ENCODE measurements around the gene RASAL2.
"Not testable (repeated sequence)": the region's sequence is repeated elsewhere in the genome, so short reads cannot be mapped to it uniquely, and the experiment has no call there.

RASAL2 gene

DNA sequence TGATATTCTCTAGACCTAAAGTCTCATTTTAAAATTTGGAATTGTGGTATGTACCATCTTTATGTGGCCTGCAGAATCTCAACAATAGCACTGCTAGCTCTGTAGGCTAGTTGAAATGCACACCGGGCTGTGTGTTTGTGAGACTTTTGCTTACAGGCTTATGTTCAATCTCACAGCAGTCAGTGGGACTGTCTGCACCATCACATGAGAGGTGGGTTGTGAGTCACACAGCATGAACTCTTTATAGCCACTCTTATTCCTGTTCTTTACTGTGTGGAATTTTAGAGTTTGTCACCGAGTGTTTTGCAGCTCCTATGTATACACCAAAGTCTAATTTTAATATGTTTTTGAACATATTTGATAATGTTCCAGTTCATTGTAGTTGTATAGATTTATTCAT, 74.6 kb downstream of the RASAL2 start:
- no peak for DNase-seq

DNA sequence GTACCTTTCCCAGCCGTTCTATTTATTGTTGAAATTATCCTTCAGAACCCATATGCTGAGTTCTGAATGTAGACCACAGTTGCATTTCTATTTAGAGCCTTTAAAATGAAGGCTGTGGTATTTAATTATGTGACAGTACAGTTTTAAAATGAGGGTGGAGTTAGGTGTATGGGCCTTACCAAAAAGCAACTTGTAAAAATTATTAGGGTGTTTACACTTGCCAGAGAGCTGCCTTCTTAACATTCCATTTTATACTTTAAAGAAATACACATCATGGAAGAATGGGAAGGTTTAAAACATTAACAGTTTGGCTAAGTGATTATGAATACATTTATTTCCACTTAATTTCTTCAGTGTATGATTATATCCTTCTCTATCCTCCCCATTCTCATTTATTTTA, 75.7 kb downstream of the RASAL2 start:
- DNase-seq = no peak

DNA sequence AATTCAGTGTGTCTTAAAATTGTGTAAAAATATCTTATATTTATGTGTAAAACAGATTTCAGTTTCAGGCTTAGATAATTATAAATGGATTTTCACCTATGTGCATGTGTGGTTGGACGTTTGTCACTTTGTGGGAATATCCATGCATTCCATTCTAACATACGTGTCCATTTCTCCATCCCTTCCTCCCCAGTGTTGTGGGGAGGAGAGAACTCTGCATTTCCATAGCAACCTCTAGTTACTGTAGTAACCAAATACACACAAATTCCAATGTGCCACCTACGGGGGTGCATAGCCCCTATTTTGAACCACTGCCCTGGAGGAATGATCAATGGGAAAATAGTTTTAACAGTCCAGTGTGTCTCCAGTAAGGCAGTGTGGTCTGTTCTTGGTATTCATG, 79.0 kb downstream of the RASAL2 start:
- no peak for DNase-seq

DNA sequence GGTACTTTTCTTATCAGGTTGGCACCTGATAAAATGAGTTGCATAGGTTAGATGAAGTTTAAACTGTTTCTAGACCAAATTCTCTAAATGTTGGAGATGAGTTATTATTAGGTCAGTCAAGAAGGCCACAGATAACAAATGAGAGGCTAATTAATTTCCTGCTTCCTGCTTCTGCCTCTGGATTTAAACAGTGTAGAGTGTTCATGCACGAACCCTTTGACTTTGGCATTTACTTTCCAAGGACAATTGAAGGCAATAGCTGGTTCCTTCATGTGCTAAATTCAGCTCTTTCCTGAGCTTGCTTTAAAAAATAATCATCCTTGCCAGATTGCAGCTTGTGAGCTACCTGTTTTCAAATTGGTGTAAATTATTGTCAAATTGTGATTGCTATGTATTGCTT, 80.6 kb downstream of the RASAL2 start:
- no peak for DNase-seq

DNA sequence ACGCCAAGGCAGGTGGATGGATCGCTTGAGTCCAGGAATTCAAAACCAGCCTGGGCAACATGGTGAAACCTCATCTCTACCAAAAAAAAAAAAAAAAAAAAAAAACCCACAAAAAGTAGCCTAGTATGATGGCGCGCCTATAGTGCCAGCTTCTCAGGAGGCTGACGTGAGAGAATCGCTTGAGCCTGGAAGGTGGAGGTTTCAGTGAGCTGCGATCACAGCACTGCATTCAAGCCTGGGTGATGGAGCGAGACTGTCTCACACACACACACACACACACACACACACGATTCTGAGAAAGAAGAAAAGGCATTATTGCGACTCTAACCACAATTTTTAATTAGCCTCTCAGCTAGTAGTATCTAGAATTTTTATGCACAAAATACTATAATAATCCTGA, 86.5 kb downstream of the RASAL2 start:
- DNase-seq = no peak

DNA sequence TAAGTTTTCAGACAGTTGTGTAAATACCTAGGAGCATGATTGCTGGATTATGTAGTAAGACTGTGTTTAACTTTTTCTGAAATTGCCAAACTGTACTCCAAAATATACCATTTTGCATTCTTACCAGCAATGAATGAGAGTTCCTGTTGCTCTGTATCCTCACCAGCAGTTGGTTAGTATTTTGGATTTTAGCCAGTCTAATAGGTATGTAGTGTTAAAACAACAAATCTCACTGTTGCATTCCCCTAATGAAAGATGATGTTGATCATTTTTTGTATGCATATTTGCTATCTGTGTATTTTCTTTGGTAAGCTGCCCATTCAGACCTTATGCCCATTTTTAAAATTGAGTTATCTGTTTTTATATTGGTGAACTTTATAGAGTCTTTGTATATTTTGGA, 89.9 kb downstream of the RASAL2 start:
- no peak for DNase-seq

DNA sequence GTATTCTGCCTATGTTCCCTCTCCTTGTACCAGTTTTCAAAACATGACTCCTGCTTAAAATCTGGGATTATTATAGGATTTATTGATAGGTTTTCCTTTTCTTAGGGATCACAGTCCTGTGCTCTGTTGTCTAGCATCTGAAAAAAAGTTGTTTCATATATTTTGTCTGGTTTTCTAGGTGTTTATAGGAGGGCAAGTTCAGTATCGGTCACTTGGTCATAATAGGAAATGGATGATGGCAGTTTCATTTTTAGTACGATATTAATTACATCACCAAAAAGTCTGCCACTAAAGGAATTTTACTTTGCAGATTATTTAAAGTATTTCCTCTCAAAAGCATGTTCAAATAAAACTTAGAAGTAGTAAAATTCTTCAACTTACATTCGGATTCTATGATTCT, 94.4 kb downstream of the RASAL2 start:
- DNase-seq = no peak

DNA sequence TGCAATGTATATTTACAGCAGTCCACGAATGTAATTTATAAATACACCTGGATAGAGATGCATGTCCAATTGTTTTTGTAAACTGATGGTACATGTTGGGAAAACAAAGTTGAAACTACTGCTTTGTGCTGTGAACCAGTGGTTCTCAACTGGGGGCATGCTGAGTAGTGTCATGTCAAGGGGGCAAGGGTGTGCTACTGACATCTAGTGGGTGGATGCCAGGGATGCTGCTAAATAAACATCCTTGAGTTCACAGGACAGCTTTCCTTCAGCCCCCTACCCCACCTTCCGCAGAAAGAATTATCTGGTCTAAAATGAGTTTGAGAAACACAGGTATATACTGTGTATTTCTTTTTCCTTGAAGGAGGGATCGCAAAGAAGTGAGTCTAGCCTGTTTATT, 95.9 kb downstream of the RASAL2 start:
- peak; percentile 4 for DNase-seq

DNA sequence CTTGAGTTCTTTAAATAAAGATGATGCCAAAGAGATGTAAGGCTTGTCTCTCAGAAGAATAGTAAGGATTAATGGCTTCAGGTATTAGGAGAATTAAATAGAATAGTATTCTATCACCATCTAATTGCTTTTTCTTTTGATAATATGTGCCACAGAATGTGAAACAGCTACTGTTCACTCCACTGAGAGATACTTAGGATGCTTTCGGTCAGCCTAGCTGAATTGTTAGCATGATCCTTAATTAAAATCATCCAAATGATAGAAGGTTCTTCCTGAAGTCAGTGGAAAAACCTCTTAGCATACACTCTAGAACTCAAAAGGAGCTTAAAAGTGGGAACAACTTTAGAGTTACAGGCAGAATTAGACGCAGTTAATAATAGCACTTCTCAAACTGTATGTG, 97.0 kb downstream of the RASAL2 start:
- no peak for DNase-seq

DNA sequence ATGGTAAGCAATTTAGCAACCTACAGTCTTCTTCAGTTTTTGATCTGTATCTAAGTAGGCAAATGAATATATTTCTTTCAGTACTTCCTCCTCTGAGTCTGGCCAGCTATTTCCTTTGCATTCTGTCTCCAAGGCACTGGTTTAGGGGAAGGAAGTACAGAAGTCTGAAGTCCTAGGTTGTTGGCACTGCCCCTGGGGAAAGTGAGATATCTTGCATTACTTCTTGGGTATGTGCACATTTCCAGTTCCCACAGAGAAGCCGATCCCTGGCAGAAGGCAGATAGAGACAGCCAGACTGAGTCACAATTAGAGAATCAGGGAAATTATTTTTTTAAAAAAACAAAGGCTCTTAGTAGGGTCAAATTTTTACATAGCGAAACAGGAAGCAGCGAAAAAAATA, 98.8 kb downstream of the RASAL2 start:
- no peak for DNase-seq

DNA sequence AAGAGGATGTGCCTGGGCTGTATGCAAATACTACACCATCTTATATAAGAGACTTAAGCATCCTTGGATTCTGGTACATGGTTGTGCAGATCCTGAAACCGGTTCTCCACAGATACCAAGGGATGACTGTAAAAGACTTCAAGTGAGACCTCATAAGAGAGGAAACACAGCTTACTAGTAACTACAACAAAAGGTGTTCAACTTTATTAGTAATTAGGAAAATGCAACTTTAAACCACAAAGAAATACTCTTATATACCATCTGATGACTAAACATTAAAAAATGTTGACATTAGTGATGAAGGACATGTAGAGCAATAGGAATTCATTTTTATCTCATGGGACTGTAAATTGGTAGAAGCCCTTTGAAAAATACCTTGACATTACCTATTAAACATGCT, 102.7 kb downstream of the RASAL2 start:
- DNase-seq = no peak

DNA sequence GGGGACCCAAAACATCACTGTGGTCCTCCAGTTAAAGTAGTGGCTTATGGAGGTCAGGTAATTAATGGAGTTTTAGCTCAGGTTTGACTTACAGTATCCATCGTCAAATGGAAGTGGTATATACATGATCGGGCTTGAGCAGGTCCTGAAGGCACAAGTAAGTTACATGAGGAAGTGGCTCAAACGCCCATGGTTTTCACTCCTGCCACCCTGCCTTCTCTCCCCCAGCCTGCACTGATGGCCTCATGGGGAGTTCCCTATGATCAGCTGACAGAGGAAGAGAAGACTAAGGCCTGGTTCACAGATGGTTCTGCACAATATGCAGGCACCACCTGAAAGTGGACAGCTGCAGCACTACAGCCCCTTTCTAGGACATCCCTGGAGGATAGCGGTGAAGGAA, 108.2 kb downstream of the RASAL2 start:
- DNase-seq = not testable (repeated sequence)

DNA sequence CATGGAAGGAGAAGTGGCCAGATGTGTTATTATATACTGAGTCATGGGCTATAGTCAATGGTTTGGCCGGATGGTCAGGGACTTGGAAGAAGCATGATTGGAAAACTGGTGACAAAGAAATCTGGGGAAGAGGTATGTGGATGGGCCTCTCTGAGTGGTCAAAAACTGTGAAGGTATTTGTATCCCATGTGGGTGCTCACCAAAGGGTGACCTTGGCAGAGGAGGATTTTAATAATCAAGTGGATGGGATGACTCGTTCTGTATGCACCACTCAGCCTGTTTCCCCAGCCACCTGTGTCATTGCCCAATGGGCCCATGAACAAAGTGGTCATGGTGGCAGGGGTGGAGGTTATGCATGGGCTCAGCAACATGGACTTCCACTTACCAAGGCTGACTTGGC, 108.6 kb downstream of the RASAL2 start:
- DNase-seq = not testable (repeated sequence)

DNA sequence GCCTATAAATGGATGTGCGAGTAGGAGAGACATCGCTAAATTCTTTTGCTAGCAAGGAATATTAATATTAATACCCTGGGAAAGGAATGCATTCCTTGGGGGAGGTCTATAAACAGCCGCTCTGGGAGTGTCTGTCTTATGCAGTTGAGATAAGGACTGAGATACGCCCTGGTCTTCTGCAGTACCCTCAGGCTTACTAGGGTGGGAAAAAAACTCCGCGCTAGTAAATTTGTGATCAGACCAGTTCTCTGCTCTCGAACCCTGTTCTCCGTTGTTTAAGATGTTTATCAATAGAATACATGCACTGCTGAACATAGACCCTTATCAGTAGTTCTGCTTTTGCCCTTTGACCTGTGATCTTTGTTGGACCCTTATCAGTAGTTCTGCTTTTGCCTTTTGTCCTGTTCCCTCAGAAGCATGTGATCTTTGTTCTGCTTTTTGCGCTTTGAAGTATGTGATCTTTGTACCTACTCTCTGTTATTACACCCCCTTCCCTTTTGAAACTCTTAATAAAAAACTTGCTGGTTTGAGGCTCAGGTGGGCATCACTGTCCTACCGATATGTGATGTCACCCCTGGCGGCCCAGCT, 114.5 kb downstream of the RASAL2 start:
- DNase-seq = not testable (repeated sequence)

DNA sequence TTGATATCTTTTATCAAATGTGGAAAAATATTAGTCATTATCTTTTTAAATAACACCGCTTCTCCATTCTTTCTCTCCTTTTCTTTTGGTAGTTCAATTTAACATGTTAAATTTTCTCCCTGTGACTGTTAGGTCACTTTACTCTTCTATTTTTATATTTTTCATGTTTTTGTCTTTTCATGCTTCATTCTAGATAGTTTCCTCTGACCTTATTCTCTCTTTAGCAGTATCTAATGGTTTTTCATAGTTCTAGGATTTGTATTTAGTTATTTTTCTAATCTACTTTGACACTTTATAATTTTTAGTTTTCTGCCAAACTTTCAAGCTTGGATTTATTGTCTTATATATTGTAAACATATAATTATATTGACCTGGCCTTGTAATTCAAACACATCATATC, 116.0 kb downstream of the RASAL2 start:
- no peak for DNase-seq

DNA sequence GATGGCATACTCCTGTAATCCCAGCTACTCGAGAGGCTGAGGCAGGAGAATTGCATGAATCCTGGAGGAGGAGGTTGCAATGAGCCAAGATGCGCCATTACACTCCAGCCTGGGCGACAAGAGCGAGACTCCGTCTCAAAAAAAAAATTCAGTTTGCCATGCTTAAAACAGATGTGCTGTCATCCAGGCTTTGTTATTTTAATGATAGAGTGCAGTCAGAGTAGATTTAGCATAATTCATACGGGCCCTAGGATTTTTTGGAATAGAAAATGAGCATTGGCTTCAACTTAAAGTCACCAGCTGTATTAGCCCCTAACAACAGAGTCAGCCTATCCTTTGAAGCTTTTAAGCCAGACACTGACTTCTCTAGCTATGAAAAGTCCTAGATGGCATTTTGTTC, 124.6 kb downstream of the RASAL2 start:
- DNase-seq = no peak

DNA sequence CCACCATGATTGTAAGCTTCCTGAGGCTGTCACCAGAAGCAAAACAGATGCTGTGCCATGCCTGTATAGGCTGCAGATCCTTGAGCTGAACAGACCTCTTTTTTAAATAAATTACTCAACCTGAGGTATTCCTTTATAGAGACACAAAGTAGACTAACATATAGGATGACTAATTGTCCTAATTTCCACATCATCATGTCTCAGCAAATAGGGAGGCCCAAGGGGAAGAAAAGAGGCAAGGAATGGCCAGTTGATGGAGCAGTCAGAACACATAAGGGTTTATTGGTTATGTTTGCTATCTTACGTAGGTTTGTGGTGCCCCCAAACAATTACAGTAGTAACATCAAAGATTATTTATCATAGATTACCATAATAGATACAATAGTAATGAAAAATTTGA, 126.2 kb downstream of the RASAL2 start:
- DNase-seq = no peak

DNA sequence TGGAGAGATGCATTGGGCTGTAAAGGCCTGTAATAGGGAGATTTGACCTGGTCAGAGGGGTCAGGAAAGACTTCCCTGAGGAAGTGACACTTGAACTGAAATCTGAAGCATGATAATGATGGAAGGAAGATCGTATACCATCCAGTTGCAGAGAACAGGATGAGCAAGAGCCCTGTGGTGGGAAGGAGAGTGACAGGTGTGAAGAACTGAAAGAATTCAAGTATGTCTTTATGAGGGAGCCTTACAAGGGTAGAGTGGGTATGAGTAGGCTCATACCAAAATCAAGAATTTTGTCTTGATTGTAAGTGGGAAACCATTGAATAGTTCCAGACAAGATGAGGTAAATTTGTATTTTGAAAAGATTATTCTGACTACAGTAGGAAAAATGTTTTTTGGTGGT, 129.4 kb downstream of the RASAL2 start:
- no peak for DNase-seq

DNA sequence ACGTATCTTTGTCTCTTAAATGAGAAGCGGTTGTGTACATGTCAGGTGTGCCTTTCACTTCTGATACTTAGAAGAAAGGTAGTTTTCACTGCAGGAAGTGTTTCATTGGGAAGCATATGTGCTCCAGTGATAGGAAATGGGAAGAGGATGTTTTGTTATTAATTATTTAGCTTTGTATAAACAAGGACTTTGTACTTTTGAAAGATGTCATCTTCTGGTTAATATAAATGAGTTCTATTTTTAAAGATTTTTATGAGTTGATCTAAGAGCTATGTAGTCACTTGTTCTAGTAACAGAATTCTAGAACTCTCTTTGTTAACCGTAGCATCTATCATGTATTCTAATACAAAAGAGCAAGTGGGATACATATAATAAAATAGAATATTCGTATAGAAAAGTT, 130.5 kb downstream of the RASAL2 start:
- no peak for DNase-seq

DNA sequence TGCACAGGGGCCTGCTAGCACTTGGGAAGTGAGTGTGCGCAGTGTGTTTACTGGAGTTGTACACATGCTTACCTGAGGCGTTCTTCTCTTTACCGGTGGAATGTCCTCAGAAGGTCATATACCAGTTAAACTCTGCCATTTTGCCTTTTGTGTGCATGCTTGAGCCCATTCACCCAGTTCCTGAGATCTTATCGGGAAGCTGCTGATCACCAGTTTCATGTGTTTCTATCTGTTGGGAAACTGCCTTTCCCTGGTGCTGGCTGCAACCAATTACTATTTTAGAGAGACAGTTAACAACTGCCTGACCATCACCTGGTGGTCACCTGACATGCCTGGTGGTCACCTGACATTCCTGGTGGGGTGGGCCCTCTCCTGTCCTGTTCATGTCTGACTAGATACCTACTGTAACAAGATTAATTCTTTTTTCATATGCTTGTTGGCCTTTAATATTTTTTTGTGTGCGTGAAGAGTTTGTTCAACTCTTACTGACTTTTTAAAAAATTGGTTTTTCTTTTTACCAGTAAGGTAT, 137.0 kb downstream of the RASAL2 start:
- no peak for DNase-seq

DNA sequence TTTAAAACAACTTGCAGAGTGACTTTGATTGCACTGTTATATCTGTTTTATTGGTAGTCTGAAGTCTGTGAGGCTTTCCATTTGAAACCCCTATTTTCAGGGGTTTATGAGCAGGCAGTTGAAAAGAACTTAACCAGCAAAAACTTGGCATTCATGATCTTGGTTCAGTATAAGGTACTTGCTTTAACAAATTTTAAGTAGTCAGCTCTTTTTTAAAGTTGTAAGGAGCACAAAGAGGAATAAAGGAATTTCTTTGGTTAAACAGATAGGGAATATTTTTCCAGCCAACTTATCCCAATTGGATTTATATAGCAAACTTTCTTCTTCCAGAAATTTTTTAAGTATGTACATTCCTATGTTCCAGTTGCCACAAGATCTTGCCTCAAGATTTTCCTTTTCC, 138.2 kb downstream of the RASAL2 start:
- no peak for DNase-seq

DNA sequence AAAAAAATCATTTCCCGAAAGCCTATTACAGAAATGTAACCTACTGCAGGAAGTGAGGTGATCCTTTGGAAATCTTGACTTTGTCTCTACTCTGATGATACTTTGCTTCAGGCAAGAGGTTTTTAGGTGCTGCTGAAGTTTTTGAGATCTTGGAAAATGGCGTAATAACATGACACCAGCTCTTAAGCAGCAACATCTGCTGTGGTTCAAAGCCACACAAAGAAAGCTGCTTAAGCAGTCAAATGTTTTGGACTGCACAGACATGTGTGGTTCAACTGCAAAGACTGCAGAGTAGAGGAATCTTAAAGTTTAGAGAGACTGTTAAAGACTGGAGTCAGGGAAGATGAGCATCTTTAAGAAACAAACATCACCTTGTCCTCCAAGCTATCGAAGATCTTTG, 139.0 kb downstream of the RASAL2 start:
- no peak for DNase-seq

DNA sequence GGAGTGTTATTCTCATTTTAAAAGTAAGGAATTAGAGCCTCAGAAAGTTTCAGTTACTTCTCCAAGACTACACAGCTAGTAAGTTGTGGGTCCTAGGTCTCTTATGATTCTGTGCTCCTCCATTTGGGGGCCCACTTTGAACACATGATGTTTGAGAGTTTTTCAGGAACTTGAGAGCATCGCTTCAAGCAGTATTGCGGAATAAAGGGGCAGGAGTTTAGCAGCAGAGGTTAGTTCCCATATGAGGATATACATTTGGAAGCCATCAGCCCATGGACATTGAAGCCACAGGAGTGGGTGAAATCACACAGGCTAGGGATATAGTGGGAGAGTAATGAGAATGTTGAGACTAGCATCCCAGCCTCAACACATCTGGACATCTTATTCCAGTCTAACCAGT, 143.2 kb downstream of the RASAL2 start:
- DNase-seq = no peak

DNA sequence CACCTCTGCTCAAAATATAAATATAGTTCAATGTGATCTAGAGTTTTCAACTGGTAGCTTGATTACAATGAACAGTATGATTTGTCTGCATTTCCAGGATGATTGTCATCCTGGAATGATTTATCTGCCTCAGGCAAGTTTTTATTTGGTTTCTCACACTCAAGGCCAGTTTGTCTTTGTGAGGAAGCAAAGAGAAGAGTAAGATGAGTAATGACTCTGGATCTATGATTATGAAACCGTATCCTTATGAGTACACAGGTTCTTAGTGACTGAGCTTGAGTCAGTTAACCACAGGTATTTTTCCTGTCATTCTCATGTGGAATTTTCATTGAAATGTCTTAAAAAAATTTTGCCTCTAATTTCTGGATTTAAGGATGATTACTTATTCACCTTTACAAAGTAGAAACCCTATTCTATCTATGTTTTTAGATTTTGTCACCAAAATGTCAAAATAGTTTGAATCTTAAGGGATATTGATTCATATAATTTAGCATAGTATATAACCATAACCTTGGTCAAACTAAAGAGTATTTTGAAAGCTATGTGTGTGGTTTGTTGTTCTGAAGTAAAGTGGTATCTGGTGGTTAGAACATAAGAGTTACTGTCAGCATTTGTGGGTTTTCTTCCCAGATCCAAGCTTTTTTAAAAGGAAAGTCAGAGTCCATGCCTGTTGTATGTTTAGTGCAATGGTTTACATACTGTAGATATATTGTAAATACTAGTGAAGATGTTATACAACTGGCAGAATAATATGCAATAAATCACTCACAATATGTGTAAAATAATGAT, 145.0 kb downstream of the RASAL2 start:
- DNase-seq = no peak

DNA sequence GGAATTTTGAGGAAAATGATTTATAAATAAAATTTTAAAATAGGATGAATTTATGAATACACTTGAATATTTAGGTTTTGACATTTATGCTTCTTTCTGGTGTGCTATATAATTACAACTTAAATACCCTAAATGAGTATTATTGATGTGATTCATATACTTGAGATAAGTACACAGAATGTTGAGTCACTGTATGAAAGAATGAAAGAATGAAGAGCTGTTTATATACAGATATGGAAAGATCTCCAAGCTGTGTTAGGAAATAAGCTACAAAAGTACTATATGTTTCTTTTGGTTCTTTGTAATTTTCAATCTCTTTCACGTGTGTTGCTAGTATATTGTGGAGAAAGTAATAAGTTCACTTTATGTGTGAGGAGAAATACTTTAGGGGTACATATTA, 147.2 kb downstream of the RASAL2 start:
- DNase-seq = no peak

Data from activated CD4-positive, alpha-beta T cell treated with anti-CD3 and anti-CD28 coated beads, Interleukin-10, Interleukin-2, amounts not matched to agents 100 ng/mL and 50 ng/mL, durations not matched to agents 16 hours and 8 hours (primary cell).